HUES64 (cell line): ENCODE results near the gene SLC4A11.

ENCODE experiments used
- H3K27ac ChIP-seq: 2 replicates; pipeline ENCODE4 v1.7.0; 2013; ENCODE audit warnings: low read depth, low read length, inconsistent platforms
- H3K27me3 ChIP-seq: 2 replicates; pipeline ENCODE4 v1.6.1; 2013; ENCODE audit warnings: mild to moderate bottlenecking, low read length; ENCODE audit not compliant: insufficient read depth
- H3K36me3 ChIP-seq: 2 replicates; pipeline ENCODE4 v1.6.1; 2013; ENCODE audit warnings: mild to moderate bottlenecking, low read length; ENCODE audit not compliant: insufficient read depth
- H3K4me1 ChIP-seq: 2 replicates; pipeline ENCODE4 v1.6.1; 2013; ENCODE audit warnings: mild to moderate bottlenecking, low read length, moderate library complexity; ENCODE audit not compliant: insufficient read depth
- H3K4me3 ChIP-seq: 2 replicates; pipeline ENCODE4 v1.5.1; 2013; ENCODE audit warnings: mild to moderate bottlenecking, low read length, moderate library complexity
- H3K9ac ChIP-seq: 2 replicates; pipeline ENCODE4 v1.6.1; 2013; ENCODE audit warnings: mild to moderate bottlenecking, low read depth, low read length
- H3K9me3 ChIP-seq: 2 replicates; pipeline ENCODE4 v1.6.1; 2013; ENCODE audit warnings: low read depth, low read length; ENCODE audit not compliant: insufficient read depth
- WGBS: fragments of 150-250, 120-280 bp; methylation state at CpG from one replicate; pipeline ENCODE4 v1.1.7; 2013; ENCODE audit warnings: missing lambda C conversion rate; 5-methylcytosine and 5-hydroxymethylcytosine counted together

Gene SLC4A11

GRCh38 chr20:3273371-3273770 lies 34.4 kb upstream of the SLC4A11 start:
- Histone ChIP-seq H3K27me3 (no peaks in the 10 kb centered on the region), H3K4me1 (no peaks in the 10 kb centered on the region), H3K27ac (no peak overlapping the region), H3K9ac (no peak overlapping the region), H3K4me3 (no peak overlapping the region), H3K9me3 (no peaks in the 10 kb centered on the region), H3K36me3 (peaks cover 5% of the 10 kb centered on the region; the same call in 1 of the 2 replicates)
- 93% methylated on average over 4 of the region's 4 CpGs for WGBS

- no peak overlapping the region for H3K27ac ChIP-seq
- no peaks in the 10 kb centered on the region for H3K27me3 ChIP-seq
- 99% methylated on average over 3 of the region's 4 CpGs for WGBS
- H3K9me3 ChIP-seq, result no peaks in the 10 kb centered on the region
- H3K36me3 ChIP-seq, result 0 out of 2 replicates have a peak, but pooled peaks cover 5% of the 10 kb centered on the region
- H3K4me3 ChIP-seq, result no peak overlapping the region
- no peak overlapping the region for H3K9ac ChIP-seq
- H3K4me1 ChIP-seq, result no peaks in the 10 kb centered on the region
These were observed 31.1 kb upstream of the SLC4A11 start for GRCh38 chr20:3270051-3270450.

GRCh38 chr20:3262566-3262965 lies 23.6 kb upstream of the SLC4A11 start:
- H3K9ac ChIP-seq, result no peak overlapping the region
- no peaks in the 10 kb centered on the region for H3K9me3 ChIP-seq
- no peak overlapping the region for H3K4me3 ChIP-seq
- H3K27ac ChIP-seq, result no peak overlapping the region
- H3K27me3 ChIP-seq, result no peaks in the 10 kb centered on the region
- no peaks in the 10 kb centered on the region for H3K36me3 ChIP-seq
- H3K4me1 ChIP-seq, result no peaks in the 10 kb centered on the region

GRCh38 chr20:3258429-3258828 lies 19.4 kb upstream of the SLC4A11 start:
- H3K9me3 ChIP-seq, result no peaks in the 10 kb centered on the region
- H3K27me3 ChIP-seq, result no peaks in the 10 kb centered on the region
- H3K9ac ChIP-seq, result no peak overlapping the region
- WGBS, result 95% methylated on average over 5 of the region's 5 CpGs
- no peak overlapping the region for H3K4me3 ChIP-seq
- no peaks in the 10 kb centered on the region for H3K4me1 ChIP-seq
- no peaks in the 10 kb centered on the region for H3K36me3 ChIP-seq
- H3K27ac ChIP-seq, result no peak overlapping the region

- no peak overlapping the region for H3K9ac ChIP-seq
- 0 out of 2 replicates have a peak, but pooled peaks cover 2% of the 10 kb centered on the region for H3K36me3 ChIP-seq
- H3K4me3 ChIP-seq, result no peak overlapping the region
- no peaks in the 10 kb centered on the region for H3K4me1 ChIP-seq
- H3K27me3 ChIP-seq, result no peaks in the 10 kb centered on the region
- H3K27ac ChIP-seq, result no peak overlapping the region
- WGBS, result 95% methylated on average over 5 of the region's 5 CpGs
- no peaks in the 10 kb centered on the region for H3K9me3 ChIP-seq
These were observed 16.7 kb upstream of the SLC4A11 start for GRCh38 chr20:3255728-3256127.

- H3K4me1 ChIP-seq, result no peaks in the 10 kb centered on the region
- no peak overlapping the region for H3K27ac ChIP-seq
- H3K36me3 ChIP-seq, result 0 out of 2 replicates have a peak, but pooled peaks cover 2% of the 10 kb centered on the region
- 92% methylated on average over 8 of the region's 8 CpGs for WGBS
- no peak overlapping the region for H3K9ac ChIP-seq
- peaks cover 26% of the 10 kb centered on the region for H3K27me3 ChIP-seq
- H3K9me3 ChIP-seq, result no peaks in the 10 kb centered on the region
- H3K4me3 ChIP-seq, result no peak overlapping the region
These were observed 12.8 kb upstream of the SLC4A11 start for GRCh38 chr20:3251806-3252205.

- H3K27me3 ChIP-seq, result peaks cover 26% of the 10 kb centered on the region
- no peak overlapping the region for H3K4me3 ChIP-seq
- H3K27ac ChIP-seq, result no peak overlapping the region
- 24% methylated on average over 10 of the region's 10 CpGs for WGBS
- H3K9me3 ChIP-seq, result no peaks in the 10 kb centered on the region
- H3K36me3 ChIP-seq, result 0 out of 2 replicates have a peak, but pooled peaks cover 2% of the 10 kb centered on the region
- H3K9ac ChIP-seq, result no peak overlapping the region
- no peaks in the 10 kb centered on the region for H3K4me1 ChIP-seq
These were observed 11.1 kb upstream of the SLC4A11 start for GRCh38 chr20:3250091-3250504.

- Histone ChIP-seq H3K4me3 (peak overlapping the region; percentile 50), H3K9me3 (no peaks in the 10 kb centered on the region), H3K27me3 (peaks cover 26% of the 10 kb centered on the region), H3K4me1 (no peaks in the 10 kb centered on the region), H3K36me3 (0 out of 2 replicates have a peak, but pooled peaks cover 2% of the 10 kb centered on the region), H3K27ac (no peak overlapping the region), H3K9ac (no peak overlapping the region)
- 12% methylated on average over 16 of the region's 18 CpGs for WGBS
These were observed 10.0 kb upstream of the SLC4A11 start for GRCh38 chr20:3248993-3249347.

- 8% methylated on average over 53 of the region's 53 CpGs for WGBS
- Histone ChIP-seq H3K36me3 (0 out of 2 replicates have a peak, but pooled peaks cover 2% of the 10 kb centered on the region), H3K9ac (no peak overlapping the region), H3K4me3 (peak overlapping the region; percentile 50), H3K27me3 (peaks cover 26% of the 10 kb centered on the region), H3K27ac (no peak overlapping the region), H3K4me1 (no peaks in the 10 kb centered on the region), H3K9me3 (no peaks in the 10 kb centered on the region)
These were observed 9.4 kb upstream of the SLC4A11 start for GRCh38 chr20:3248167-3248992.

- Histone ChIP-seq H3K27ac (no peak overlapping the region), H3K9ac (no peak overlapping the region), H3K4me1 (no peaks in the 10 kb centered on the region), H3K9me3 (no peaks in the 10 kb centered on the region), H3K36me3 (0 out of 2 replicates have a peak, but pooled peaks cover under 1% of the 10 kb centered on the region), H3K4me3 (no peak overlapping the region), H3K27me3 (peaks cover 26% of the 10 kb centered on the region)
- WGBS, result 78% methylated on average over 4 of the region's 4 CpGs
These were observed 8.6 kb upstream of the SLC4A11 start for GRCh38 chr20:3247638-3248037.

GRCh38 chr20:3246682-3247081 lies 7.7 kb upstream of the SLC4A11 start:
- H3K27ac ChIP-seq, result no peak overlapping the region
- no peak overlapping the region for H3K9ac ChIP-seq
- H3K4me3 ChIP-seq, result no peak overlapping the region
- H3K27me3 ChIP-seq, result peaks cover 36% of the 10 kb centered on the region
- no peaks in the 10 kb centered on the region for H3K36me3 ChIP-seq
- whole genome bisulfite sequencing, result 93% methylated on average over 1 of the region's 1 CpG
- H3K4me1 ChIP-seq, result no peaks in the 10 kb centered on the region
- no peaks in the 10 kb centered on the region for H3K9me3 ChIP-seq
